ENCODE measurements around the gene TRIP10.

Gene TRIP10

GRCh38 chr19:6800991-6801484 is 61.6 kb downstream of the TRIP10 start:
- no peak for DNase-seq (ENCODE audit: low spot score)
- TF ChIP-seq CTCF (IDR thresholded peaks at IDR 0.05; ENCODE audit: extremely low read depth, missing control alignments): no peak

Data from GM20000 (cell line).